ENCODE data around the gene ZNF230.

DNA sequence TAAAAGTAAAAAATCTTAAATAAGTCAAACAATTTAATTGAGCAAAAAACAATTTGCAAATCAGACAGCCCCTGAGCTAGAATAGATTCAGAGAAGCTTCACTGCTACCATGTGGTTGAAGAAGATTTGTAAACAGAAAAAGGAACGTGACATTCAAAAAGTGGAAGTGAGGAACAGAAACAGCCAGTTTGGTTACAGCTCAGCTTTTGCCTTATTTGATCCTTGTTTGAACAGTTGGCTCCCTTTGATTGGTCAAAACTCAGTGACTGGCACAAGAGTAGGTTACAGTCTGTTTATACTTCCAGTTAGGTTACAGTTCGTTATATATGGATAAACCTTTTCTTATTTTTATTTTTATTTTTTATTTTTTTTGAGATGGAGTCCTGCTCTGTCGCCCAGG lies 45.9 kb upstream of the ZNF230 start:
- TF ChIP-seq PRDM1 (tag by site-specific recombination; IDR thresholded peaks at IDR 0.05) (no peak), ZNF23 (tag by site-specific recombination; IDR thresholded peaks at IDR 0.05; ENCODE audit: borderline replicate concordance) (no peak), MEIS1 (CRISPR knock-in tag; IDR thresholded peaks at IDR 0.05; ENCODE audit: borderline replicate concordance) (no peak)
- TF ChIP-seq, protein P1, sequence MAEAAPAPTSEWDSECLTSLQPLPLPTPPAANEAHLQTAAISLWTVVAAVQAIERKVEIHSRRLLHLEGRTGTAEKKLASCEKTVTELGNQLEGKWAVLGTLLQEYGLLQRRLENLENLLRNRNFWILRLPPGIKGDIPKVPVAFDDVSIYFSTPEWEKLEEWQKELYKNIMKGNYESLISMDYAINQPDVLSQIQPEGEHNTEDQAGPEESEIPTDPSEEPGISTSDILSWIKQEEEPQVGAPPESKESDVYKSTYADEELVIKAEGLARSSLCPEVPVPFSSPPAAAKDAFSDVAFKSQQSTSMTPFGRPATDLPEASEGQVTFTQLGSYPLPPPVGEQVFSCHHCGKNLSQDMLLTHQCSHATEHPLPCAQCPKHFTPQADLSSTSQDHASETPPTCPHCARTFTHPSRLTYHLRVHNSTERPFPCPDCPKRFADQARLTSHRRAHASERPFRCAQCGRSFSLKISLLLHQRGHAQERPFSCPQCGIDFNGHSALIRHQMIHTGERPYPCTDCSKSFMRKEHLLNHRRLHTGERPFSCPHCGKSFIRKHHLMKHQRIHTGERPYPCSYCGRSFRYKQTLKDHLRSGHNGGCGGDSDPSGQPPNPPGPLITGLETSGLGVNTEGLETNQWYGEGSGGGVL (tag by site-specific recombination; IDR thresholded peaks at IDR 0.05), result no peak
